HG02588 (cell line): ENCODE measurements around the gene CCDC172.

Experiments
- ATAC-seq: cut with Tn5 transposase; IDR thresholded peaks from one replicate; pipeline ENCODE4 v1.9.1; 2021; ENCODE audit warnings: mild to moderate bottlenecking, moderate library complexity; ENCODE audit not compliant: unreplicated experiment

Gene CCDC172

DNA sequence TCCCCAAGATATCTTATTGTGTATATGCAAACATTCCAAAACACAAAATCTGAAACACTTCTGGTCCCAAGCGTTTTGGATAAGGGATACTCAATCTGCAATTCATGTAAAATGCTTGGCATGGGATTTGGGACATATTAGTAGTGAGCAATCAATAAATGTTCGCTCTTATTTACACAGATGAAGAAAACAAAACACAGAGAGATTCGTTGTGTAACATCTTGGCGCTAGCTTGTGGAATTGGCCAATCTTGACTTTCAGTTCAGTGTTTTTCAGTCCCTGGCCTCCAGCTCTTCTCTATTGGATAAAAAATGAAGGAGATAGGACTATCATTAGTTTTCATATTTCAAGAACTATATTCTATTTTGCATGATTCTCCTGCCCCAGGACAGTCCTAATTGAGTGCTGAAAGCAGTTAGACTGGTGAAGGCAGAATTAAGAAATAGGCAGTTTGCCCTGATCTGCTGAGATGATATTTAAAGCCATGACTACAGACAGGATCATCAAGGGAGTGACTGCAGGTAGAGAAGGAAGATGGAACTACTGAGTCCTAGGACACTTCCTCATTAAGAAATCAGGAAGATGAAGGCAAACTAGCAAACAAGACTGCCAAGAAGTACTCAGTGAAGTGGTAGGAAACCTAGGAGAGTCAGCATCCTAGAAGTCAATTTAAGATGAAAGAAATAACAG lies 105.2 kb downstream of the CCDC172 start:
- no peak for ATAC-seq
